ENCODE measurements around the gene NFYC.

- TF ChIP-seq, protein P1, sequence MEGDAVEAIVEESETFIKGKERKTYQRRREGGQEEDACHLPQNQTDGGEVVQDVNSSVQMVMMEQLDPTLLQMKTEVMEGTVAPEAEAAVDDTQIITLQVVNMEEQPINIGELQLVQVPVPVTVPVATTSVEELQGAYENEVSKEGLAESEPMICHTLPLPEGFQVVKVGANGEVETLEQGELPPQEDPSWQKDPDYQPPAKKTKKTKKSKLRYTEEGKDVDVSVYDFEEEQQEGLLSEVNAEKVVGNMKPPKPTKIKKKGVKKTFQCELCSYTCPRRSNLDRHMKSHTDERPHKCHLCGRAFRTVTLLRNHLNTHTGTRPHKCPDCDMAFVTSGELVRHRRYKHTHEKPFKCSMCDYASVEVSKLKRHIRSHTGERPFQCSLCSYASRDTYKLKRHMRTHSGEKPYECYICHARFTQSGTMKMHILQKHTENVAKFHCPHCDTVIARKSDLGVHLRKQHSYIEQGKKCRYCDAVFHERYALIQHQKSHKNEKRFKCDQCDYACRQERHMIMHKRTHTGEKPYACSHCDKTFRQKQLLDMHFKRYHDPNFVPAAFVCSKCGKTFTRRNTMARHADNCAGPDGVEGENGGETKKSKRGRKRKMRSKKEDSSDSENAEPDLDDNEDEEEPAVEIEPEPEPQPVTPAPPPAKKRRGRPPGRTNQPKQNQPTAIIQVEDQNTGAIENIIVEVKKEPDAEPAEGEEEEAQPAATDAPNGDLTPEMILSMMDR (IDR thresholded peaks at IDR 0.05), result no peak
- TF ChIP-seq EZH2 (IDR thresholded peaks at IDR 0.05) (no peak), EZH2phosphoT487 (IDR thresholded peaks at IDR 0.05) (no peak)
Observed at GRCh38 chr1:40817791-40818263, 126.3 kb downstream of the NFYC start.
